Stimulated activated CD4-positive, alpha-beta T cell treated with anti-CD3 and anti-CD28 coated beads, TNF-alpha, amount 100 ng/mL, for 24 hours (primary cell): ENCODE results near the gene CNGA1.
"Not testable (repeated sequence)": the region's sequence is repeated elsewhere in the genome, so short reads cannot be mapped to it uniquely, and the experiment has no call there.

Source experiments
- DNase-seq, 3 experiments: peaks; one replicate each; pipeline ENCODE4 v3.0.0-alpha.2; 2020; ENCODE audit warnings: low read depth in 3 of 3

CNGA1 gene

GRCh38 chr4:48030470-48030869, 14.0 kb upstream of the CNGA1 start:
- no peak for DNase-seq

- no peak for DNase-seq
Observed at GRCh38 chr4:48028696-48029095, 12.2 kb upstream of the CNGA1 start.

GRCh38 chr4:48027653-48028052, 11.2 kb upstream of the CNGA1 start:
- DNase-seq: no peak

GRCh38 chr4:48025005-48025404, 8.5 kb upstream of the CNGA1 start:
- DNase-seq: no peak

GRCh38 chr4:48024522-48024921, 8.0 kb upstream of the CNGA1 start:
- DNase-seq: no peak

GRCh38 chr4:48022192-48022799, 5.8 kb upstream of the CNGA1 start:
- no peak for DNase-seq

- DNase-seq: no peak
Observed at GRCh38 chr4:48021100-48021499, 4.6 kb upstream of the CNGA1 start.

- no peak for DNase-seq
Observed at GRCh38 chr4:48018112-48018511, 1.6 kb upstream of the CNGA1 start.

GRCh38 chr4:48017108-48017571, 659 bp upstream of the CNGA1 start:
- DNase-seq: peak; percentile 27 to 61 (median 41)

- no peak for DNase-seq
Observed at GRCh38 chr4:48015678-48016077, 803 bp downstream of the CNGA1 start.

GRCh38 chr4:48015216-48015615, 1.3 kb downstream of the CNGA1 start:
- no peak for DNase-seq

GRCh38 chr4:48012824-48013223, 3.7 kb downstream of the CNGA1 start:
- DNase-seq: no peak

- no peak for DNase-seq
Observed at GRCh38 chr4:48011722-48012121, 4.8 kb downstream of the CNGA1 start.

- DNase-seq: not testable (repeated sequence)
Observed at GRCh38 chr4:48010906-48011305, 5.6 kb downstream of the CNGA1 start.

GRCh38 chr4:48008021-48008596, 8.4 kb downstream of the CNGA1 start:
- no peak for DNase-seq

- DNase-seq: no peak
Observed at GRCh38 chr4:48005781-48006180, 10.7 kb downstream of the CNGA1 start.

GRCh38 chr4:48003568-48003967, 12.9 kb downstream of the CNGA1 start:
- peak in 2 of 3 experiments; percentile 16 to 41 for DNase-seq

GRCh38 chr4:48002267-48002666, 14.2 kb downstream of the CNGA1 start:
- no peak for DNase-seq

GRCh38 chr4:47996021-47996420, 20.5 kb downstream of the CNGA1 start:
- DNase-seq: no peak

GRCh38 chr4:47992475-47992874, 24.0 kb downstream of the CNGA1 start:
- not testable (repeated sequence) for DNase-seq

GRCh38 chr4:47990145-47990544, 26.3 kb downstream of the CNGA1 start:
- DNase-seq: no peak

GRCh38 chr4:47974566-47974965, 41.9 kb downstream of the CNGA1 start:
- DNase-seq: no peak

- DNase-seq: no peak
Observed at GRCh38 chr4:47972721-47973120, 43.8 kb downstream of the CNGA1 start.

GRCh38 chr4:47972181-47972580, 44.3 kb downstream of the CNGA1 start:
- DNase-seq: no peak
